ENCODE results near the gene ZNF280B.
"Not testable (repeated sequence)": the region's sequence is repeated elsewhere in the genome, so short reads cannot be mapped to it uniquely, and the experiment has no call there.

The ZNF280B gene

DNA sequence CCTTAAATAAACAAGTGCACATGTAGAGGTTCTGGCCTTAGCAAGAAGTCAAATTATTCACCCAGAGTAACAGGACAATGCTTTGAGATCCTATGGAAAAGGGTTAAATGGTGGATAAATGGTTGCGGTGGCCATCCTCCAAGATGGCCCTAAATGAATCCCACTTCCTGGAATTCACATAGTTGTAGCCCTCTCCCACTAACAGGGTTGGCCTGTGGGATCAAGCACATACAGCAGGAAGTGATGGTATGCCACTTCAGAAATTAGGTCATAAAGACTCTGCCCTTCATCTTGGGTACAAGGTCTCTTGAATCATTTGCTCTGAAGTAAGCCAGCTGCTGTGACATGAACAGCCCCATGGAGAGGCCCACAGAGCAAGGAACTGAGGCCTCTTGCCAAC, 1.8 kb downstream of the ZNF280B start:
- no peak for DNase-seq

DNA sequence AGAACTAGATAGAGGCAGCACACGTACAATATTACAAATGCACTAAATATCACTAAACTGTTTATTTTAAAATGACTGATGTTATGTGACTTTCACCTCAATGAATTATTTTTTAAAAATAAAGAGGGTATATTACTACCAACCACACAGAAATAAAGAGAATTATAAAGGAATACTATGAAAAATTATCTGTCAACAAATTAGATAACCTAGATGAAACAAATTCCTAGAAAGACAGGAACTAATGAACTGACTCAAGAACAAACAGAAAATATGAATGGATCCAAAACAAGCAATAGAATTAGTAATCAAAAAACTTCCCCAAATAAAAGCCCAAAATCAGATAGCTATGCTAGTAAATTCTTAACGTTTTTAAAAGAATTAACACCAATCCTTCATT, 10.3 kb downstream of the ZNF280B start:
- DNase-seq: no peak

DNA sequence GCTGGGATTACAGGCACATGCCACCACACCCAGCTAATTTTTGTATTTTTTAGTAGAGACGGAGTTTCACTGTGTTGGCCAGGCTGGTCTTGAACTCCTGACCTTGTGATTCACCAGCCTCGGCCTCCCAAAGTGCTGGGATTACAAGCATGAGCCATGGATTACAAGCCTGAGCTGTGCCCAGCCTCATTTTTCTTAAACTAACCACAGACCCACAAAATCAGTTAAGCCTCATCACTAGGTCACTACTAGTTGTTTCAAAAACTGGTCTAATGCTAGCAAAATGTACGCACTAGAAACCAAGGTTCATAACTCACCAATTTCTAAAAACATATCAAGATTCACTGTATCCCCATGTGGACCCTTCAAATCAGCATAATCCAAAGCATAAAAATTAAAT, 17.0 kb downstream of the ZNF280B start:
- DNase-seq: not testable (repeated sequence)

DNA sequence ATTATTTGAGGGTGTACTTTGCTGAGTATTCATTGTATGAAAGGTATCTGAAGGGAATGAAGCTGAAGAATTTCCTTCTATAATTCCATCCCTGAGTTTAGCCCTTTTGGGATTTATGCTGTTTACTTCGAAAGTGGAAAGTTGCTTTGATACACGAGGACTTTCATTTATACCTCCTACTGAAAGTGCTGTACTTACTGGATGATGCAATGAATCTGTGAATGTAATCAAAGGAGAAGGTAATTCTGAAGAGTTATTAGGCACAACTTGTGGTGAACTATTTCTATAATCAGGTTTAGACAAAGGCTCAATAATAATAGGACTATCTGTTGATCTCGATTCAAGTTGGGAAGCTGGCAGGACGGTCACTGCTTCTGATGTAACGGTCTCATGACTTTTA, 19.8 kb downstream of the ZNF280B start:
- DNase-seq: no peak

DNA sequence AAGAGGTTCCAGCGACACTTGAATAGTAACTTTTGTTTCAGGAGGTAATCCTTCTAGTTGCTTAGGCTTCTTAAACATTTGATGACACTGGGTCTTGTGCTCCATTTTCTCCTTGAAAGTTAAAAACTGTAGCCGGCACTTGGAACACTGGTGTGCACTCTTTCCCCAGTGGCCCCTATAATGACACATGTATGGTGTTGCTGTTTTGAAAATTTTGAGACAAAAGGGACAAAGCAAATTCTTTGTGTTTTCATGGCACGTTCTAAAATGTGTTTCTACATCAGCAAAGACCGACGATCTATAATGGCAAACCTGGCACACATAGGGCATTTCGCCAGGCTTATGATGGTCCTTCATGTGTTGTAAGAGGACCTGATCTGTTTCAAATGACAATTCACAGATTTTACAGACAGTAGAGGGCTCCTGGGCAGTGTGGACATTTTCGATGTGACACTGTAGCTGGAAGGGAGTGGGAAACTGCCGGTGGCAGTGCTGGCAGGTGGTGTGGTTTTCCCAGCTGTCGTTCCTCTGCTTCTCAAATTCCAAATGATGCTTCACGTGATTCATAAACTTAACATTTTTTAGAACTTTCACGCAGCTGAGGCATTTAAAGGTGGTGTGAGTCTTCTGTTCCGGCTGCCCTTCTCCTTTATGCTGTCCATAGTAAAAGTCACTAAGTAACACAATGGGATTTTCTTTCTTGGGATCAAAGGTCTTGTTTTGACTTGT, 20.5 kb downstream of the ZNF280B start:
- no peak for DNase-seq

DNA sequence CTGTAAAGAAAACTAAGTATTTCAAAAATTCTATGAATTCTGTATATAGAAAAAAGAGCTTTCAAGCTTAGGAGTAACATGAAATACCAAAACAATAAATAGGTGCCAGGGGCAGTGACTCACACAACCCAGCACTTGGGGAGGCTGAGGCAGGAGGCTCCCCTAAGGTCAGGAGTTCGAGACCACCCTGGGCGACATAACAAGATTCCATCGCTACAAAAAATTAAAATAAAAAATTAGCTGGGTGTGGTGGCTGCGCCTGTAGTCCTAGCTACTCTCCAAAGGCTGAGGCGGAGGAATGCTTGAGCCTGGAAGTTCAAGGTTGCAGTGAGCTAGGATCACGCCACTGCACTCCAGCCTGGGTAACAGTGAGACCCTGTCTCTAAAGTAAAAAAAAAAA, 21.5 kb downstream of the ZNF280B start:
- DNase-seq: no peak

DNA sequence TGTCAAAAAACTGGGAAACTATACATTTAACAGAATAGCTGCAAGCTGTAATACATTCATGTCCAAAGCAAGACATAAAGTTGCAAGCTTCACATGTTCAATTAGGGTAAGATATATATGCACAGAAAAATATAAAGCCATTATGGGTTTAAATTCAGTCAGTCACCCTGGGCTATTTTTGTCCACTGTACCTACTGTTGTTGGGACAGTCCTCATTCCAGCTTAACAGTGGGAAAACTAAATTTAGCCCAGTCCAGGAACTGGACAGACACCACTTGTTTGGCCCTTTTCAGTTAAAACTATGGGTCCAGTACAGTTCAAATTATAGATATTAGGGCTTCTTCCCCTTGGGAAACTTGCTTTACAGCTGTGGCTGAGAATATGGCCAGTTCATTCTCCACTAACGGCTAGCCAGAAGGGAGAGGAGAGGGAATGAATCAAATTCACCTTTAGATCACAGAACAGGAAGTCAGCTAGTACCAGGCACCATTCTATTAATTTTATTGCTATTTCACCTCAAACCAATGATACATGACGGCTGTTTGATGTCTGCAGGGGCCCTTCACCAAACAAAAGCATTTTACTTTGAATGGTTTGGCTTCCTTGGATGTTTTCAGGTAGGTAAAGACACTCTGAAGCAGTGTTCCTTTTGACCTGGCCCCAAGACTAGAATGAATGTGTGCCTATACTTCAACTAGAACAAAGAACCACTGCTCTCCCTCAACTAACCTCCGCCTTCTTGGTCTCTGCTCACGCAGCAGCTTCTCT, 22.2 kb downstream of the ZNF280B start:
- no peak for DNase-seq

DNA sequence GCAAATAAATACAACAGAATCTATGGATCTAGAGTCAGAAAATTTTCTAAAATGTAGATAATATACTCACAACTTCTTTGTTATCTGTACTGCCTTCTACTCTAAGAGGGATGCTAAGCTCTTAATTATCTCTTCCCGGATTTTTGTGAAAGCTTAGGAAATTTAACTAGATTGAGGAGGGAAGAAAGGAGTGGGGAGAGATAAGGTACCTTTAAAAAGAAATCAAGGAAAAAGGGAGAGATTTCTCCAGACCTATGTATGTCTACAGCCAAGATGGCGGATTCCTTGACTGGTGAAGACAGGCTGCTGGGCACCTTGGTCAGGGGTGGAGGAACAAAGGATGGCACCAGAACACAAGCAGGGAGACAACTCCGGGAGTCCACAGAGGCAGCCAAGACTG, 23.0 kb downstream of the ZNF280B start:
- DNase-seq: no peak

DNA sequence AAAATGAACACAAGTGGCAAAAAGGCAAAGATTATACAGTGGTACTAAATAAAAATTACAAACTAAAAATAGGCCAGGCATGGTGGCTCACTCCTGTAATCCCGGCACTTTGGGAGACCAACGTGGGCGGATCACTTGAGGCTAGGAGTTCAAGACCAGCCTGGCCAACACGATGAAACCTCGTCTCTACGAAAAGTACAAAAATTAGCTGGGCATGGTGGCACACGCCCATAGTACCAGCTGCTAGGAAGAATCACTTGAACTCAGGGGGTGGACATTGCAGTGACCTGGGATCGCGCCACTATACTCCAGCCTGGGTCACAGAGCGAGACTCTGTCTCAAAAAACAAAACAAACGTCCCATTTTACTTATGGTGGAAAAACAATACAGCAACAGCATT, 24.5 kb downstream of the ZNF280B start:
- no peak for DNase-seq

DNA sequence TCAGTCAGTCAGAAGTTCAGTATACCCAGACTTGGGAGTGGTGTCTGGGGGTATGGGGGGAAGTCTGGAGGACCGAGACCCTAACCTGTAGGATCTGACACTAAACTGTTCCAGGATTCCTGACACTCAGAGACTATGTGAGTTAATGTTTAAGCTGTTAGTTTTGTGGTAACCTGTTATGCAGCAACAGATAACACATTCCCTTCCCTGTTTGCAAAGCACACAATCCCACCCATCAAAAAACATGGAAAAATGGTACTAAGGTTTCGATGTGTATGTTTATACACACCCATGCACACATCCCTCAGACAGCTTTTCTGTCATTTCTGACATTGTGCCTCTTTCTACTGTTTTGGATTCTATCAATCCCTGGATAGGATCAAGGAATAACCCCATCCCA, 27.6 kb downstream of the ZNF280B start:
- no peak for DNase-seq

DNA sequence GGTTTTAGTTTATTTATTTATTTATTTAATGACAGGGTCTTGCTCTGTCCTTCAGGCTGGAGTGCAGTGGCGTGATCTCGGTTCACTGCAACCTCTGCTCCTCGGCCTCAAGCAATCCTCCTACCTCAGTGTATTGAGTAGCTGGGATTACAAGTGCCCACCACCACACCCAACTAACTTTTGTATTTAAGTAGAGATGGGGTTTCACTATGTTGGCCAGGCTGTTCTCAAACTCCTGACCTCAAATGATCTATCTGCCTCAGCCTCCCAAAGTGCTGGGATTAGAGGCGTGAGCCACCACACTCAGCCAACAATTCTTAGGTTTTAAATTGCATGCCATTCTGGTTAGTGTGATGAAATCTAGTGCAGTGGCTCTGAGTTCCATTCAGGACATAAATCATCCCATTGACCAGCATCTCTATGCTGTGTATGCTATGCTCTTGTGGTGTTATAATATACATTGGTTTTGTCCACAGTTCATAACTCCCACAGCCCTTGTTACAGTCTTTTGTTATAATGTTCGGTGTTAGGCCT, 28.5 kb downstream of the ZNF280B start:
- no peak for DNase-seq

DNA sequence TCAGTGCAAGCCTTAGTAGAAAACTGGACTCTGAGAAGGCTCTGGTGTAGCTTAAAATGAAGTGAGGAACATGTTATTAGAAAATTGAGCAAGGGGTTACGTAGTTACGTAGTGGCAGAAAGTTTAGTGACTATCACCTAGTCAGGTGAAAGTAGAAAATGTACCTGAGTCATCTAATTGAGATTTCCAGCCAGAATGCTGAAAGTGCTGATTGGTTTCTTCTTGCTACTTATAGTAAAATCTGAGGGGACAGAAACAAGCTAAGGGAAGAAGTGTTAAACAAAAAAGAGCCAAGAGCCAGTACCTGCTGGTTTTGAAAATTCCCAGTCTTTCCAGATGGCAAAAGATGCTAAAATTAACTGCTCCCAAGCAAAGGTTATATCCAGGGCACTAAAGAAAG, 29.4 kb downstream of the ZNF280B start:
- DNase-seq: no peak

DNA sequence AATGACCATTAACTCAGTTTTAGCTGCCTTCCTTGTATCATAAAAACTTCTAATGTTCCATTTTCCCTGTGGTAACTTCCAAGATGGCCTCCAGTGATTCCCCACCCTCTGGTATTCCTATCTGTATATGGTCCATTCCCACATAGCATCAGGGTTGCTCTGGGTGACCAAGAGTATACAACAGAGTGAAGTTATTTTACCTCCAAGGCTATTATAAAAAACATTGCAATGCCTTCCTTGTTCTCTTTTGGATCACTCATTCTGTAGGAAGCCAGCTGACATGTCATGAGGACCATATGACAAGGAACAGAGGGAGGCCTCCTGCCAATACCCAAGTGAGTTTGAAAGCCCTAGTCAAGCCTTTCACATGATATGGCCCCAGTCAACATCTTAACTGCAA, 30.1 kb downstream of the ZNF280B start:
- no peak for DNase-seq

DNA sequence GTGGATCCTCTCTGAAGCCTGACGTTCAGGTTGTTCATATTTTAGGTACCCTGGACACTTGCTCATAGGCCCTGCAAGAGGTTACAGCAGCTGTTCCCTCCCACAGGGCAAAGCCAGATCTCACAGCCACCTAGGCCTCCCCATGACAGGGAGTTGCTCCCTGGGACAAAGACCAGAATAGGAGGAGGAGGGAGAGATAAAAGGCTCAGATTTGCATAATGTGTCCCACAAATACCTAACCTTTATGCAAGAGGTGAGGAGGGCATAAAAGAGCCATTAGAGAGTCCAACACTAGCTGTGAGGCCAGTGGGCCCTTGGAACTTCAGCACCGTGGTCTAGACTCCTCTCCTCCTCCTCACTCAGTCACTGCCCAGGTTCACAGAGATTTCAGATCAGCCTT, 33.8 kb downstream of the ZNF280B start:
- DNase-seq: no peak

DNA sequence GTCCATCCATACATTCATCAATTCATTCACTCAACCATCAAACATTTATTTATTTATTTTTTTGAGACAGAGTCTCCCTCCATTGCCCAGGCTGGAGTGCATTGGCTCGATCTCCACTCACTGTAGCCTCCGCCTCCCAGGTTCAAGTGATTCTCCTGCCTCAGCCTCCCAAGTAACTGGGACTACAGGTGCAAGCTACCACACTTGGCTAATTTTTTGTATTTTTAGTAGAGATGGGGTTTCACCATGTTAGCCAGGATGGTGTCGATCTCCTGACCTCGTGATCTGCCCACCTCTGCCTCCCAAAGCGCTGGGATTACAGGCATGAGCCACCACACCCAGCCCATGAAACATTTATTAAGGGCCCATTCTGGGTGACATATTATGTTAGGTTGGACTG, 37.4 kb downstream of the ZNF280B start:
- not testable (repeated sequence) for DNase-seq

DNA sequence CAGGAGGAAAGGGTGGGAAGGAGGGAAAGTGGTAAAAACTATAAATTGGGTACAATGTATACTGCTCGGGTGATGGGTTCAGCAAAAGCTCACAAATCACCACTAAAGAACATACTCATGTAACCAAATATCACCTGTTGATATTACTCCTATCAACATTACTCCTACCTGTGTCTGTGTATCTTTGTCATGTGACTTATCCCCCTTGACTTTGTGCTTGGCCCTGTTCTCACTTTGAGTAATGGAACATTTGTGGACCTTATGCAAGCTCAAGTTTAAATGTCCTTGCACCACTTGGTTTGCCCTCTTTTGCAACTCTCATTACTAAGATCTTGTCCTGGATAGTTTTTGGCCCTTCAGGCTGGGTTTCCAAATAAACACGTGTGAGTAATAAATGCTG, 39.0 kb downstream of the ZNF280B start:
- no peak for DNase-seq

DNA sequence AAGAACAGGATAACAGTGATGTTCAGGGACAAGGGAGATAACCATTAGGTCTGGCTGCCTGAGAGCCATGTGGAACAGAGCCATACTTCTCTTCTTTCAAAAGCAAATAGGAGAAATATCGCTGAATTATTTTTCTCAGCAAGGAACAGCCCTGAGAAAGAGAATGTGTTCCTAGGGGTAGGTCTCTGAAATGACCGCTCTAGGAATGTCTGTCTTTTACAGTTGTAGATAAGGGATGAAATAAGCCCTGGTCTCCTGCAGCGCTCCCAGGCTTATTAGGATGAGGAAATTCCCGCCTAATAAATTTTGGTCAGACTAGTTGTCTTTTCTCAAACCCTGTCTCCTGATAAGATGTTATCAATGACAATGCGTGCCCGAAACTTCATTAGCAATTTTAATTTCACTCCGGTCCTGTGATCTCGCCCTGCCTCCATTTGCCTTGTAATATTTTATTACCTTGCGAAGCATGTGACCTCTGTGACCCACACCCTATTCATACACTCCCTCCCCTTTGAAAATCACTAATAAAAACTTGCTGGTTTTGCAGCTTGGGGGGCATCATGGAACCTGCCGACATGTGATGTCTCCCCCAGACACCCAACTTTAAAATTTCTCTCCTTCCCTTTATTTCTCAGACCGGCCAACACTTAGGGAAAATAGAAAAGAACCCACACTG, 39.6 kb downstream of the ZNF280B start:
- DNase-seq: not testable (repeated sequence)

DNA sequence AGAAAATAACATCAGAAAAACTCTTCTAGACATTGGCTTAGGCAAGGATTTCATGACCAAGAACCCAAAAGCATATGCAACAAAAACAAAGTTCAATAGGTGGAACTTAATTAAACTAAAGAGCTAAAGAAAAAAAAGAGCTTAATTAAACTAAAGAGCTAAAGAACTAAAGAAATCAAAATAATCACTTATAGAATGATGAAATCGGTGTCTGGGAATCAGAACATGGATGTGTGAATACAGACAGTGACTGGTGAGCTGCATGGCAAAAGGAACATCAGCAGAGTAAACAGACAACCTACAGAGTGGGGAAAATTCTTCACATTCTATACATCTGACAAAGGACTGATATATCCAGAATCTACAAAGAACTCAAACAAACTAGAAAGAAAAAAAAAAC, 41.4 kb downstream of the ZNF280B start:
- DNase-seq: no peak

DNA sequence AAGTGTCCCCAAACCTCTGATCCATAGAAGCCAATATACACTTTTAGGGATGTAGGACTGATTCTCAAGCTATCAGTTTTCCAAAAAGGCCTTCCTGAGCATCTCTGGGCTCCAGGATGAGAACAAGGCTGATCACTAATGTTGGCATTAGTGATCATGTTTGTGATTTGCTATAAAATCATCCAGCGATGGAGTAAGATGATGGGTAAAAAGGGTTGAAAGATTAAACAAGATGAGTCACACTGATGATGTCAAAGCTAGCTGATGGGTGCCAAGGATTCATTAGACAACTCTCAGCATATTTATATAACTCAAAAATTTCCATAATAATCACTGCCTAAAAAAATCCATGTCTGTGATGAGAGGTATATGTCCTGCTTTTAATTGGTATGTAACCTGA, 42.8 kb downstream of the ZNF280B start:
- no peak for DNase-seq

DNA sequence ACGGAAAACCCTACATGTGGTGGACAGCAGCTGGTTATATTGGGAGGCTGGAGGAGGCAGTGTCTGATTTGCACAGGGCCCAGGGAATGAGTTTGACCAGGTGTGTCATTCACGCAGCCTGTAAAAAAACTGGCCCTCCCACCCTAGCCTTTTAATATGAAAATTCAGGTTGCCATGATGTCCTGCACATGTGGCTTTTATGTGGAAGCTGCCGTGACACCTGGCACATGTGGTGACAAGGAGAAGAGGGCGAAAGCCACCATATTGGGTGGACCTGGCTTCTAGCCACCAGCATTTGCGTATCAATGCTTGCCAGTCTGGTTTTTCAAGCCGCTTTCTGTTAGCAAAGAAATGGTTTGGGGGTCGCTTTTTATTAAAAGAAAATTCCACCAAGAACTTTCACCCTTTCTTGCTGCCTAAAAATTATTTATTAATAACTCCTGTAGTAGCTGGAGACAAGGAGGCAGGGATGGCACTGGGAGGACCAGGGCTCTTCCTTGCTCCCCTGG, 43.4 kb downstream of the ZNF280B start:
- no peak for DNase-seq

DNA sequence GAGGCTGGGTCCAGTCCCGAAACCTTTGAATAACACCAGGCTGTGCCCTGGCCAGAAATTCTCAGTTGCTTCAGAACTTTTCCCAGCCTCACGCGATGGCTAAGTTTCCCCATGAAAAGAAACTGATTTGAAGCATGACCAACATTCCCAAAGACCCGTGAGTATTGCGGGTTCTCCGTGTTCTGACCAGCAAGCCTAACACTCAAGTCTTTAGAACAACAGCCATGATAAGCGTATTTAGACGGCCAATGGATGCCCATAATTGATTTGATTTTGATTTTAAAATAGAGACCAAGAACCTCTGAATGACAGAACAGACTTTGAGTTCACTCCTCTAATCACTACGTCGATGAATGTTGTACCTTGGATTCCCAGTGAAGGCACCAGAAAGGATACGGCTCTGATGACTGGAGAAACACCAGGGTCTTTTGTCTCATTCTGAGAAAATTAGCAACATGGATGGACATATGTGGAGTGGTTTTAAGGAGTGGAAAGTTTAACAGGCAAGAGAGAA, 43.9 kb downstream of the ZNF280B start:
- DNase-seq: no peak

DNA sequence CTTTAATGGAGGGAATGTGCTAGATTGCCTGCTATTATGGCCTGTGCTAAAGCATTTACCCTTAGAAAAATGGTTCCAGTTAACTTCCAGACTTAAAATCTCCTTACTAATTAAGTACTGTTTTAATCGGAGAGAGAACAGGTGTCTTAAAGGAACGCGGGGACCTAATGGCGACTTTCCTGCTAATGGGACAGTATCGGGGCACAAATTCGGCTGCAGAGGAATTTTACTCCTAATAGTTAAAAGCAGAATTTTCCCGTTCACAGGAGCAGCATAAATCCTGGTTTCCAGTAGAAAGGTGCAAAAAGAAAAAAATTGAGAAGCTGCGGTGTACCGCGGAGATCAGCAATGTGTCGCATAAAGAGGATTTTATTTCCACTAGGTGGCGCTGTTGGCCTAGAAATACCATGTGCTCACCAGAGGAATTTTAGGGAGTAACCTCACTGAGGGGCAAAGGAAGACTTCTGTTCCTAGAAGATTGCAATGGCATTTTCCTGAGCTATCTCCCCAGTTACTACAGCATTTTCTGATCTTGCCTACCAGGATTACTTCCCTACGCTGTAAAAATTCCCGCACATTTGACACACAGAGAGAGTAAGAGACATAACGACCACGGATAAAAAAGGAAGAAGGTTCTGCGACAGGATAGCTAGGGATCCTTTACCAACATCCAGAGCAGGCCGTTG, 44.5 kb downstream of the ZNF280B start:
- DNase-seq: no peak
